HEK293 (cell line): ENCODE results near the gene OLIG1.

Experiments
- BCL11A ChIP-seq: fragments of 450-650 bp; formaldehyde crosslinking; IDR thresholded peaks from 2 replicates; pipeline ENCODE4 v1.5.1; 2016; ENCODE audit warnings: low read depth, missing biosample characterization, missing genetic modification characterization
- INSM2 ChIP-seq: fragments of 450-650 bp; formaldehyde crosslinking; IDR thresholded peaks from 2 replicates; pipeline ENCODE4 v1.5.1; 2016; ENCODE audit warnings: missing biosample characterization, missing genetic modification characterization
- KLF7 ChIP-seq: fragments of 450-650 bp; formaldehyde crosslinking; IDR thresholded peaks from 2 replicates; pipeline ENCODE4 v1.5.1; 2016; ENCODE audit warnings: missing biosample characterization, missing genetic modification characterization, borderline replicate concordance
- KLF9 ChIP-seq: fragments of 450-650 bp; formaldehyde crosslinking; IDR thresholded peaks from 2 replicates; pipeline ENCODE4 v1.5.1; 2016; ENCODE audit warnings: missing biosample characterization, missing genetic modification characterization, low read depth
- OSR2 ChIP-seq: fragments of 450-650 bp; formaldehyde crosslinking; IDR thresholded peaks from 2 replicates; pipeline ENCODE4 v1.5.1; 2016; ENCODE audit warnings: missing biosample characterization, missing genetic modification characterization
- PBX3 ChIP-seq: sonication (generic); formaldehyde crosslinking; IDR thresholded peaks from 2 replicates; pipeline ENCODE4 v1.8.1; 2022; ENCODE audit warnings: mild to moderate bottlenecking, moderate library complexity, missing genetic modification reagents
- SP3 ChIP-seq: fragments of 450-650 bp; formaldehyde crosslinking; IDR thresholded peaks from 2 replicates; pipeline ENCODE4 v1.5.1; 2016; ENCODE audit warnings: missing biosample characterization, missing genetic modification characterization
- TRIM28 ChIP-seq: IDR thresholded peaks from 2 replicates; pipeline ENCODE4 v1.6.1; 2011; ENCODE audit warnings: low read length, control low read depth, borderline replicate concordance
- TSHZ1 ChIP-seq: fragments of 450-650 bp; formaldehyde crosslinking; IDR thresholded peaks from 2 replicates; pipeline ENCODE4 v1.5.1; 2016; ENCODE audit warnings: missing biosample characterization, missing genetic modification characterization, borderline replicate concordance
- WT1 ChIP-seq: fragments of 450-650 bp; formaldehyde crosslinking; IDR thresholded peaks from 2 replicates; pipeline ENCODE4 v1.5.1; 2016; ENCODE audit warnings: missing biosample characterization, missing genetic modification characterization
- ZBTB20 ChIP-seq: fragments of 450-650 bp; formaldehyde crosslinking; IDR thresholded peaks from 2 replicates; pipeline ENCODE4 v1.5.1; 2016; ENCODE audit warnings: missing biosample characterization, missing genetic modification characterization
- ZBTB26 ChIP-seq: fragments of 450-650 bp; formaldehyde crosslinking; optimal IDR thresholded peaks from 2 replicates; pipeline ENCODE3; 2016; ENCODE audit warnings: missing biosample characterization, mild to moderate bottlenecking, missing genetic modification characterization
- ZBTB44 ChIP-seq: fragments of 450-650 bp; IDR thresholded peaks from 2 replicates; pipeline ENCODE4 v1.5.1; 2018; ENCODE audit warnings: missing biosample characterization, mild to moderate bottlenecking, missing genetic modification characterization
- ZBTB48 ChIP-seq: fragments of 450-650 bp; formaldehyde crosslinking; IDR thresholded peaks from 2 replicates; pipeline ENCODE4 v1.5.1; 2016; ENCODE audit warnings: missing biosample characterization, missing genetic modification characterization
- ZFP69B ChIP-seq: fragments of 450-650 bp; formaldehyde crosslinking; IDR thresholded peaks from 2 replicates; pipeline ENCODE4 v1.5.1; 2016; ENCODE audit warnings: missing biosample characterization, missing genetic modification characterization
- ZIC2 ChIP-seq: fragments of 450-650 bp; formaldehyde crosslinking; IDR thresholded peaks from 2 replicates; pipeline ENCODE4 v1.5.1; 2016; ENCODE audit warnings: missing biosample characterization, missing genetic modification characterization
- ZNF169 ChIP-seq: fragments of 450-650 bp; formaldehyde crosslinking; IDR thresholded peaks from 2 replicates; pipeline ENCODE4 v1.5.1; 2016; ENCODE audit warnings: missing biosample characterization, missing genetic modification characterization
- ZNF394 ChIP-seq: fragments of 450-650 bp; formaldehyde crosslinking; IDR thresholded peaks from 2 replicates; pipeline ENCODE4 v1.5.1; 2016; ENCODE audit warnings: missing biosample characterization, missing genetic modification characterization, mild to moderate bottlenecking, moderate library complexity, borderline replicate concordance
- ZNF518A ChIP-seq: fragments of 450-650 bp; formaldehyde crosslinking; conservative IDR thresholded peaks from 2 replicates; pipeline ENCODE4 v1.5.1; 2016; ENCODE audit warnings: low read depth, missing biosample characterization, missing genetic modification characterization
- ZNF561 ChIP-seq: fragments of 450-650 bp; IDR thresholded peaks from 2 replicates; pipeline ENCODE4 v1.5.1; 2018; ENCODE audit warnings: missing biosample characterization, missing genetic modification characterization, borderline replicate concordance
- ZNF600 ChIP-seq: fragments of 450-650 bp; formaldehyde crosslinking; IDR thresholded peaks from 2 replicates; pipeline ENCODE4 v1.5.1; 2016; ENCODE audit warnings: missing biosample characterization, missing genetic modification characterization
- ZNF629 ChIP-seq: fragments of 450-650 bp; formaldehyde crosslinking; IDR thresholded peaks from 2 replicates; pipeline ENCODE4 v1.5.1; 2017; ENCODE audit warnings: missing biosample characterization, missing genetic modification characterization
- ZNF660 ChIP-seq: fragments of 450-650 bp; IDR thresholded peaks from 2 replicates; pipeline ENCODE4 v1.5.1; 2018; ENCODE audit warnings: missing biosample characterization, mild to moderate bottlenecking, missing genetic modification characterization

OLIG1 gene

GRCh38 chr21:33025489-33026442, 44.2 kb upstream of the OLIG1 start, which contains the start of gene OLIG2 (continued):
- peak; percentile 26; the same call in 1 of the 2 replicates for TF ChIP-seq ZNF518A (tag by site-specific recombination)
- peak; percentile 86 for TF ChIP-seq ZBTB26 (tag by site-specific recombination)
- peak; percentile 35; the same call in 1 of the 2 replicates for TF ChIP-seq TRIM28
- TF ChIP-seq KLF9 (tag by site-specific recombination): peak; percentile 74
- TF ChIP-seq BCL11A: no peak
- TF ChIP-seq INSM2: 0 out of 2 replicates have a peak, but pooled peaks have one; percentile 14
- peak; percentile 99 for TF ChIP-seq SP3 (tag by site-specific recombination)
- TF ChIP-seq ZBTB48 (tag by site-specific recombination): peak; percentile 99
- TF ChIP-seq PBX3 (CRISPR knock-in tag): no peak
- peak; percentile 79 for TF ChIP-seq OSR2
- TF ChIP-seq ZNF561 (tag by site-specific recombination): peak; percentile 28; the same call in 1 of the 2 replicates
- peak; percentile 70; the same call in 1 of the 2 replicates for TF ChIP-seq ZFP69B
- TF ChIP-seq ZNF169 (tag by site-specific recombination): no peak
- peak; percentile 89 for TF ChIP-seq ZNF629 (tag by site-specific recombination)
- TF ChIP-seq KLF7 (tag by site-specific recombination): 0 out of 2 replicates have a peak, but pooled peaks have one; percentile 15
- TF ChIP-seq ZBTB44 (tag by site-specific recombination): no peak
- peak; percentile 94 for TF ChIP-seq WT1 (tag by site-specific recombination)
- peak; percentile 45; the same call in 1 of the 2 replicates for TF ChIP-seq ZIC2 (tag by site-specific recombination)
- peak; percentile 30; the same call in 1 of the 2 replicates for TF ChIP-seq ZBTB20 (tag by site-specific recombination)
- no peak for TF ChIP-seq TSHZ1
- TF ChIP-seq ZNF600 (tag by site-specific recombination): peak; percentile 87
- TF ChIP-seq ZNF394: peak; percentile 44; the same call in 1 of the 2 replicates
- TF ChIP-seq ZNF660 (tag by site-specific recombination): peak; percentile 53; the same call in 1 of the 2 replicates
